Karpas-422 (cell line): ENCODE data around the gene ELL. TPM values are rescaled to one million over a fixed set of nuclear protein-coding genes. Genes with fewer than 3 reads are reported as not detected.

Source experiments
- DNase-seq: peaks from one replicate; pipeline ENCODE4 v3.0.0-alpha.2; 2015
- H2AFZ ChIP-seq: fragments of 200-600 bp; sonication (generic); 2 replicates; pipeline ENCODE4 v1.6.1; 2014; ENCODE audit warnings: antibody characterized with exemption, low read length, mixed read lengths
- H3K27ac ChIP-seq: fragments of 200-600 bp; sonication (generic); 2 replicates; pipeline ENCODE4 v1.5.1; 2014; ENCODE audit warnings: mild to moderate bottlenecking, low read length, moderate library complexity
- H3K27me3 ChIP-seq: fragments of 200-600 bp; sonication (generic); 2 replicates; pipeline ENCODE4 v1.6.1; 2014; ENCODE audit warnings: low read length, mixed read lengths
- H3K36me3 ChIP-seq: fragments of 200-600 bp; sonication (generic); 2 replicates; pipeline ENCODE4 v1.6.1; 2014; ENCODE audit warnings: low read length, mixed read lengths; ENCODE audit not compliant: insufficient read depth
- H3K4me1 ChIP-seq: fragments of 200-600 bp; sonication (generic); 2 replicates; pipeline ENCODE4 v1.6.1; 2014; ENCODE audit warnings: mild to moderate bottlenecking, low read length, mixed read lengths
- H3K4me2 ChIP-seq: fragments of 200-600 bp; sonication (generic); 2 replicates; pipeline ENCODE4 v1.6.1; 2014; ENCODE audit warnings: low read length, low read depth, mild to moderate bottlenecking; ENCODE audit not compliant: poor library complexity, severe bottlenecking
- H3K4me3 ChIP-seq: fragments of 200-600 bp; sonication (generic); 2 replicates; pipeline ENCODE4 v1.5.1; 2014; ENCODE audit warnings: mild to moderate bottlenecking, antibody characterized with exemption, low read length, mixed read lengths
- H3K79me2 ChIP-seq: fragments of 200-600 bp; sonication (generic); 2 replicates; pipeline ENCODE4 v1.6.1; 2014; ENCODE audit warnings: mild to moderate bottlenecking, low read length, mixed read lengths
- H3K9ac ChIP-seq: fragments of 200-600 bp; sonication (generic); 2 replicates; pipeline ENCODE4 v1.6.0; 2014; ENCODE audit warnings: low read length
- H3K9me2 ChIP-seq: fragments of 200-600 bp; sonication (generic), shearing (Covaris generic); replicated peaks from 2 replicates; pipeline ENCODE4 v1.6.0; 2014; ENCODE audit warnings: mild to moderate bottlenecking, low read length, moderate library complexity; ENCODE audit not compliant: insufficient read depth
- H3K9me3 ChIP-seq: fragments of 300-700, 200-600 bp; sonication (generic); 2 replicates; pipeline ENCODE4 v1.6.1; 2014; ENCODE audit warnings: low read length, mixed read lengths
- H4K20me1 ChIP-seq: fragments of 200-600 bp; sonication (generic); 2 replicates; pipeline ENCODE4 v1.6.1; 2014; ENCODE audit warnings: mild to moderate bottlenecking, antibody characterized with exemption, low read length, low read depth; ENCODE audit not compliant: insufficient read depth
- total RNA-seq: library from RNA; depleted of rRNA; stranded (reverse); fragments of >200 nt; shearing (Covaris generic); gene quantifications from 2 replicates; pipeline ENCODE4 v1.2.3, GENCODE V29; 2014; ENCODE audit warnings: low replicate concordance

The ELL gene
- total RNA-seq, 1 experiment from 2014 or later: 10.9 TPM

DNA sequence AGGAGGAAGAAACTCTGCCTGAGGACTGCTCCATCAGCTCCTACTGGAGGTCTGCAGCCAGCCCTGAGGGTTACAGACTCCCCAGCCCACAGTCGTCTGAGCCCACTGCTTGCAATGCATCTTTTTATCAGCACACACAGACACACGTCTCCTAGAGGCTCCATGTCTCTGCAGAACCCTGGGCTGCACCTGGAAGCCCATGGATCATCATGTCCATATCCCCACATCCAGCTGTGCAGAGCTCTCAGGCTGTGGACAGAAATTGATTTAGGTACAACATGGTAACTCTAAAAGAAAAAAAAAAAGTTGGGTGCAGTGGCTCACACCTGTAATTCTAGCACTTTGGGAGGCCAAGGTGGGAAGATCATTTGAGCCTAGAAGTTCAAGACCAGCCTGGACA is 51.1 kb downstream of the ELL start:
- Histone ChIP-seq H3K79me2 (peaks cover 35% of the 10 kb centered on the region), H4K20me1 (peaks cover 5% of the 10 kb centered on the region; the same call in 1 of the 2 replicates), H3K9me3 (no peaks in the 10 kb centered on the region), H3K27me3 (no peaks in the 10 kb centered on the region), H3K4me2 (no peak overlapping the region), H2AFZ (no peak overlapping the region), H3K4me1 (peaks cover 14% of the 10 kb centered on the region), H3K9me2 (no peaks in the 10 kb centered on the region), H3K27ac (no peak overlapping the region), H3K9ac (no peak overlapping the region), H3K36me3 (no peaks in the 10 kb centered on the region), H3K4me3 (no peak overlapping the region)
- DNase-seq: no peak

DNA sequence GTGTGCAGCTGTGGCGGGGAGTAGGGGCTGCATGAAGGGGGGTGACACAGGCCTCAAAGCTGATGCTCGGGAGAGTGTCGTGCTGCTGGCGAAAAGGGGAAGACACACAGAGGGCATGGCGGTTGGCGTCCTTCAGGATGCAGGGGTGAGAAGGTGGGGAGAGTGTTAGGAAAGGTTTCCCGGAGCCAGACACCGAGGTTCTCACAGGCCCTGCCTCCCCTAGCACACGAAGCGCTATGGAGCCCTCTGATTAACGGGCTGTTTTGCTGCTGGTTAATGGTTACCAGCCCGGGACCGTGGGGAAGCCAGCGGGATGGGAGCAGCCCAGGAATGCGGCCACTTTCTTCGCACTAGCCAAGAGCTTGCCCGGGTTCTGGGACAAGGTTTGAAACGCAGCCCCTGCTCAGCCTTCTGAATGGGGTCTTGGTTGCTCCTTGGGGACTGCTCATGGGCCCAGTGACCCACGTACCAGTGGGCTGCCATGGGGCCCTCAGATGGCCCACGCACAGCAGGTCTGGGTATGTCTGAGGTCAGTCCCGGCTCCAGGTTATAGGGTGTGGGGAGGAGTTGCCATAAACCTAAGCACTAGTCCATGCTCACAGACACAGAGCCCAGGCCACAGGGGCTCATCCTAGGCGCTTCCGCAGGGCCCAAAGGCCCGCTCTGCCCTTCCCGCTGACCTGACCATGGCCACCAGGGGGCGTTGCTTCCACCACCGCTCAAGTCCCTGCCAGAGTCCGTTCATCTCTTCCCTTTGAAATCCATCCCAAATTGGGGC is 52.6 kb downstream of the ELL start:
- Histone ChIP-seq H4K20me1 (peaks cover under 1% of the 10 kb centered on the region; the same call in 1 of the 2 replicates), H3K36me3 (no peaks in the 10 kb centered on the region), H3K79me2 (peaks cover 20% of the 10 kb centered on the region), H3K9me2 (no peaks in the 10 kb centered on the region), H3K9me3 (no peaks in the 10 kb centered on the region), H3K4me2 (no peak overlapping the region), H2AFZ (no peak overlapping the region), H3K27ac (no peak overlapping the region), H3K4me1 (no peaks in the 10 kb centered on the region), H3K27me3 (no peaks in the 10 kb centered on the region), H3K4me3 (no peak overlapping the region), H3K9ac (no peak overlapping the region)
- peak; percentile 87 for DNase-seq

DNA sequence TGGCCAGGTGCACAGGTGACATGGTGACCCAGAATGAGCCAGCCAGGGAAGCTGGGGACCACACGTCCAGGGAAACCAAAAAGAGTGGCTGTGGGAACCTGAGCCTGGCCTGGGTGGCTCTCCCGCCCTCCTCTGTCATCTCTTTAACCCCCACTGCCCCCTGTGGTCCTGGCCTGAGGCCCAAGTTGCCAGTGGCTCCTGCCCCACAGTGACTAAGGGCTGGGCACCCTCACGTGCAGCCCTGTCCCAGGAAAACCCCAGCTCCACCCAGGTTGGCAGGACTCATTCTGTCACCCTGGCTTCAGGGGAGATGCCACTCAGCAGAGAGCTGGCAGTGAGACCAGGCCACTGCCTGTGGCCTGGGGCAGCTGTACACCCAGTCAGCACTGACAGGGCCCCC is 53.4 kb downstream of the ELL start:
- Histone ChIP-seq H2AFZ (no peak overlapping the region), H3K27me3 (no peaks in the 10 kb centered on the region), H3K79me2 (peaks cover 12% of the 10 kb centered on the region), H3K9ac (no peak overlapping the region), H3K36me3 (no peaks in the 10 kb centered on the region), H3K27ac (no peak overlapping the region), H3K4me3 (no peak overlapping the region), H4K20me1 (no peaks in the 10 kb centered on the region; the same call in 1 of the 2 replicates), H3K4me2 (no peak overlapping the region), H3K9me3 (no peaks in the 10 kb centered on the region), H3K4me1 (no peaks in the 10 kb centered on the region), H3K9me2 (no peaks in the 10 kb centered on the region)
- DNase-seq: no peak

DNA sequence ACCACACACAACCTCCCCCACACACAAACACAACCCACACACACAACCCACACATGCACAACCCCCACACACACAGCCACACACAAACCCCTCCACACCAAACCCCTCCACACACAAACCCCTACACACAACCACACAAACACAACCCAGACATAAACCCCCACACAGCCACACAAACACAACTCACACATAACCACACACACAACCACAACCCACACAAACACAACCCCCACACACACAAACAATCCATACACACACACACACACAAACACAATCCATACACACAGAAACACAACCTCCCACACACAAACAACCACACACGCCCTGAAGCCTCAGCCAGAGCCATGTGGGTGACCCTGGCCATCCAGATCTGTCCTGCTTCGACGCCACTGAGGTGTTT is 53.9 kb downstream of the ELL start:
- H3K79me2 ChIP-seq: peaks cover 7% of the 10 kb centered on the region
- H3K27me3 ChIP-seq: no peaks in the 10 kb centered on the region
- H3K4me2 ChIP-seq: no peak overlapping the region
- no peaks in the 10 kb centered on the region for H3K9me2 ChIP-seq
- H3K27ac ChIP-seq: no peak overlapping the region
- no peaks in the 10 kb centered on the region for H3K4me1 ChIP-seq
- no peak overlapping the region for H2AFZ ChIP-seq
- H4K20me1 ChIP-seq: no peaks in the 10 kb centered on the region; the same call in 1 of the 2 replicates
- H3K4me3 ChIP-seq: no peak overlapping the region
- H3K9me3 ChIP-seq: no peaks in the 10 kb centered on the region
- DNase-seq: no peak
- H3K36me3 ChIP-seq: no peaks in the 10 kb centered on the region
- H3K9ac ChIP-seq: no peak overlapping the region

DNA sequence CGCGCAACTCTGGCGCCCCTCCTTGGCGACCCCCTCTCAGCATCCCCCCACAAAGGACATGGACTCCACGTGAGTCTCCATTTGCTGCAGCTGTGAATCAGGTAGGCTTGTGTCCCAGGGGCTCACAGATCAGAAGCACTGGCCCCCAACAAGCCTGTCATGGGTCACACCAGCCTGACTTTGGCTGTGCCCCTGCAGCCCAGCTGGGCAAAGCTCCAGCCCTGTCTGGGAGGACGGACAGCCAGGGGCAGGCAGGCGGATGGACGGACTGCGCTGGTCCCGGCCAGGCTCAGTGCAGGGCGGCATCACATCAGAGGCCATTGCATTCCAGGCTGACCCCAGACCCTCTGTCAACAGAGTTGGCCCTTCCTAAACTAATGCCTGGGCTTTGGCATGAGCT is 55.5 kb downstream of the ELL start:
- Histone ChIP-seq H3K27me3 (no peaks in the 10 kb centered on the region), H3K27ac (no peak overlapping the region), H3K9me3 (no peaks in the 10 kb centered on the region), H3K9me2 (no peaks in the 10 kb centered on the region), H3K36me3 (no peaks in the 10 kb centered on the region), H4K20me1 (no peaks in the 10 kb centered on the region; the same call in 1 of the 2 replicates), H3K4me3 (no peak overlapping the region), H2AFZ (no peak overlapping the region), H3K9ac (no peak overlapping the region), H3K79me2 (peaks cover 6% of the 10 kb centered on the region; the same call in 1 of the 2 replicates), H3K4me2 (no peak overlapping the region), H3K4me1 (no peaks in the 10 kb centered on the region)
- no peak for DNase-seq

DNA sequence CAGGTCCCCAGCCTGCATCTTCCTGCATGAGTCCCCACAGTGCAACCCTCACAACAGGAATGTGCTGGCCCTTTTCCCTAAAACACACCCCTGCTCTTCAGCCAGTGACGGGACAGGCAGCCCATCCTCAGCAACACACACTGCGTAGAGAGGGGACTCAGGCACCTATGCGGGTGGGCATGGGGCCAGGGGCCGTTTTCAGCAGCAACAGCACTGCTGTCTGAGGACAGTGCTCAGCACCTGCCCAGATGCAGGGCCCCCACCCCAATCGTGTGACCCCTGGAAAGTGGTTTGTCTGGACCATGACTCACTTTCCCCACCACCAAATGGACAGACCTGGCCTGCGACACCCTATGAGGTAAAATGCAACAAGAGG is 55.9 kb downstream of the ELL start:
- no peak overlapping the region for H3K4me2 ChIP-seq
- H3K9ac ChIP-seq: no peak overlapping the region
- no peak for DNase-seq
- H3K4me1 ChIP-seq: no peaks in the 10 kb centered on the region
- peaks cover 6% of the 10 kb centered on the region; the same call in 1 of the 2 replicates for H3K79me2 ChIP-seq
- no peaks in the 10 kb centered on the region for H3K27me3 ChIP-seq
- H3K9me3 ChIP-seq: no peaks in the 10 kb centered on the region
- H2AFZ ChIP-seq: no peak overlapping the region
- no peak overlapping the region for H3K27ac ChIP-seq
- H4K20me1 ChIP-seq: peaks cover under 1% of the 10 kb centered on the region; the same call in 1 of the 2 replicates
- no peak overlapping the region for H3K4me3 ChIP-seq
- no peaks in the 10 kb centered on the region for H3K36me3 ChIP-seq
- no peaks in the 10 kb centered on the region for H3K9me2 ChIP-seq

DNA sequence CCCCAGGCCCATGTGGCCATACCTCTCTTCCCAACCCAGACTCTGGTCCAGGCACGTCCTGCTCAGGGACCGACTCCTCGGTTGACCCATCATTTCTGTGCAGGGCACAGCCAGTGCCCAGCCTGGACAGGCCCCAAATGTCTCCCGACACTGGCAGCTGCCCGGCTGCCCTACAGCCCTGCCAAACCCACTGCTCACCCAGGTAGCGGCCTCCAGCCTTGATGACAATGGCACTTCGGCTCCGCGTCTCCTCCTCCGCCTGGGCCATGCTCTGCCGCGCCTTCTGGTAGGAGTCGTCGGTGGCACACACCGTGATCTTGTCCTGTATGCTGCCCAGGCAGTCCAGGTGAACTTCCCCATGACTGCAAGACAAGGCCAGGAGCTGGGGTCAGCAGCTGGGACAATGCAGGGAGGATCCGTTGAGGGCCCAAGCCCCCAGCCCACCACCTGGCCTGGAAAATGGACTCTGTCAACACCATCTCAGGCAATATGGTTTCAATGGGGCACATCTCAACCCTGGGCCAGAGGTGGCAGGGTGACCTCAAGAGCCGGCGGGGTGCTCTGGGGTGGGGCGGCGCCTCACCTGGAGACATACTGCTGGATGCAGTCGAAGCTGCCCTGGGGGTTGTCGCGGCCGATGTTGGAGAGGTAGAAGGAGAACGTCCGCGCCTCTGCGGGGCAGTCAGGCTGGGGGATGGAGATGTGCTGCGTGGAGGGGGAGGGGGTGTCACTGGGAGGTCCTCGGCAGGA is 56.5 kb downstream of the ELL start:
- H3K9ac ChIP-seq: no peak overlapping the region
- peaks cover 3% of the 10 kb centered on the region; the same call in 1 of the 2 replicates for H4K20me1 ChIP-seq
- no peaks in the 10 kb centered on the region for H3K36me3 ChIP-seq

DNA sequence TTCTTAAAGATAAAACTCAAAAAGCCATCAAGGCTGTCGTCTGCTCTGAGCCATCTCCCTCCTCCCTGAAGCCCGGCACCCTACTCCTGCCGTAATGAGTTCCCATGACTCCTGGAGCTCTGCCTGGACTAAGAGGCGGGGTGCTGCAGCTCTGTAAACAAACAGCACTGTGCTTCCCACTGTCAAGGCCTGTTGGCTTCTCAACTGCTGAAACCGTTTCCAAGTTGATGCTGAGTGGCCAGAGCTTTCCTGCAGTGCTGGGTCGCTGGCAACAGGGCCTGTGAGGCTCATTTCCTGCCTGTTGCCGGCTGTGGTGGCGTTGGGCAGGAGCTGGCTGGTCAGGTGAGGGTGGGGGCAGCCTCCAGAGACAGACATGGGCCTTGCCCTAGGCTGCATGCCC is 57.2 kb downstream of the ELL start:
- no peak overlapping the region for H3K4me2 ChIP-seq
- no peak overlapping the region for H3K27ac ChIP-seq
- no peak for DNase-seq
- H3K9me3 ChIP-seq: no peaks in the 10 kb centered on the region
- peaks cover 3% of the 10 kb centered on the region; the same call in 1 of the 2 replicates for H4K20me1 ChIP-seq
- H3K4me1 ChIP-seq: no peaks in the 10 kb centered on the region
- peaks cover 6% of the 10 kb centered on the region; the same call in 1 of the 2 replicates for H3K79me2 ChIP-seq
- H3K9ac ChIP-seq: no peak overlapping the region
- H2AFZ ChIP-seq: no peak overlapping the region
- no peaks in the 10 kb centered on the region for H3K27me3 ChIP-seq
- no peaks in the 10 kb centered on the region for H3K9me2 ChIP-seq
- no peaks in the 10 kb centered on the region for H3K36me3 ChIP-seq
- no peak overlapping the region for H3K4me3 ChIP-seq

More for the DNA sequence above, 56.5 kb downstream of the ELL start:
- no peaks in the 10 kb centered on the region for H3K9me2 ChIP-seq
- no peaks in the 10 kb centered on the region for H3K27me3 ChIP-seq
- no peak overlapping the region for H3K4me2 ChIP-seq
- H3K4me1 ChIP-seq: no peaks in the 10 kb centered on the region
- no peak for DNase-seq
- no peak overlapping the region for H3K4me3 ChIP-seq
- H3K27ac ChIP-seq: no peak overlapping the region
- H2AFZ ChIP-seq: no peak overlapping the region
- H3K9me3 ChIP-seq: no peaks in the 10 kb centered on the region
- H3K79me2 ChIP-seq: peaks cover 6% of the 10 kb centered on the region; the same call in 1 of the 2 replicates
